GM21423 (cell line): ENCODE results near the gene RADIL.

Experiments used
- ATAC-seq: cut with Tn5 transposase; IDR thresholded peaks from one replicate; pipeline ENCODE4 v1.9.1; 2021; ENCODE audit warnings: mild to moderate bottlenecking, moderate library complexity; ENCODE audit not compliant: unreplicated experiment

The RADIL gene

GRCh38 chr7:4851459-4852422, 31.8 kb downstream of the RADIL start:
- ATAC-seq = no peak

- ATAC-seq = no peak
These were observed 33.2 kb downstream of the RADIL start for GRCh38 chr7:4850262-4850795.

GRCh38 chr7:4849390-4849789, 34.1 kb downstream of the RADIL start:
- ATAC-seq = no peak

- ATAC-seq = no peak
These were observed 37.8 kb downstream of the RADIL start for GRCh38 chr7:4845740-4846142.

GRCh38 chr7:4842319-4843064, 41.0 kb downstream of the RADIL start:
- ATAC-seq = no peak

- no peak for ATAC-seq
These were observed 41.7 kb downstream of the RADIL start for GRCh38 chr7:4841836-4842235.

GRCh38 chr7:4841007-4841784, 42.3 kb downstream of the RADIL start:
- ATAC-seq = no peak

- ATAC-seq = no peak
These were observed 43.4 kb downstream of the RADIL start for GRCh38 chr7:4840079-4840501.

- no peak for ATAC-seq
These were observed 44.7 kb downstream of the RADIL start for GRCh38 chr7:4838626-4839334.

GRCh38 chr7:4837803-4838625, 45.5 kb downstream of the RADIL start:
- ATAC-seq = no peak

GRCh38 chr7:4837041-4837802, 46.3 kb downstream of the RADIL start:
- ATAC-seq = no peak

GRCh38 chr7:4836206-4836661, 47.3 kb downstream of the RADIL start:
- ATAC-seq = no peak

- ATAC-seq = no peak
These were observed 47.9 kb downstream of the RADIL start for GRCh38 chr7:4835398-4836205.

- no peak for ATAC-seq
These were observed 48.7 kb downstream of the RADIL start for GRCh38 chr7:4834601-4835397.

GRCh38 chr7:4833691-4834600, 49.6 kb downstream of the RADIL start:
- ATAC-seq = no peak

- no peak for ATAC-seq
These were observed 50.3 kb downstream of the RADIL start for GRCh38 chr7:4833176-4833575.
